ENCODE results near the gene SELENOM. TPM values are rescaled to one million over a fixed set of nuclear protein-coding genes. Genes with fewer than 3 reads are reported as not detected.

The SELENOM gene
- total and polyA plus RNA-seq, 2 of the 8 experiments (the other 6 are each of a cell fraction or from before 2014, with no cell fraction given): 22.7 to 40.0 TPM

- H2AFZ ChIP-seq (ENCODE audit: low read length): no peak overlapping the region
- H3K23me2 ChIP-seq (ENCODE audit: low read depth, low read length): no peaks in the 10 kb centered on the region; the same call in 1 of the 2 replicates
- no peak overlapping the region for H2BK20ac ChIP-seq (ENCODE audit: low read length)
- no peak overlapping the region for H2BK15ac ChIP-seq (ENCODE audit: low read length)
- FAIRE-seq: no peak
- H3K23ac ChIP-seq (ENCODE audit: insufficient read length): no peak overlapping the region
- no peak for DNase-seq (ENCODE audit: low read depth in 1 of 2, low spot score in 2 of 2)
- no peak overlapping the region for H4K91ac ChIP-seq (replicated peaks; ENCODE audit: insufficient read length, low read length)
- no peak overlapping the region for H4K5ac ChIP-seq (ENCODE audit: insufficient read length, low read depth, low read length)
- H3K4me2 ChIP-seq (ENCODE audit: insufficient read depth in 1 of 2, low read depth in 2 of 2, low read length in 2 of 2): no peak overlapping the region
- ChIA-PET CTCF (ENCODE audit: partially characterized antibody) (interaction anchor here (0.7 to 2.9 kb wide), 7 partner anchors 11 to 107 kb away, joined by 3 to 14 read pairs (median 4); partner anchors contain the start of gene SELENOM), POLR2A (ENCODE audit: partially characterized antibody) (no interaction called here)
- no peaks in the 10 kb centered on the region; a peak in 1 of 7 replicates for H3K27me3 ChIP-seq (replicated peaks in 1 of 4; ENCODE audit: control insufficient read depth in 3 of 4, extremely low read depth in 1 of 4, insufficient read depth in 3 of 4, low read length in 3 of 4)
- H4K20me1 ChIP-seq (replicated peaks in 1 of 2; ENCODE audit: control insufficient read depth in 1 of 2, insufficient read depth in 2 of 2, low read length in 2 of 2): no peaks in the 10 kb centered on the region
- 57% methylated on average over 1 of the region's 1 CpG; no CpG with 5 or more reads in 1 of the 2 experiments for WGBS, 2 experiments (ENCODE audit: extremely low coverage in 1 of 2, insufficient coverage in 1 of 2, insufficient read length in 1 of 2, insufficient replicate concordance in 2 of 2, low coverage in 1 of 2, low lambda C conversion rate in 2 of 2, missing lambda C conversion rate in 1 of 2)
- H2BK5ac ChIP-seq (ENCODE audit: low read depth, low read length): no peak overlapping the region
- no peak overlapping the region for H3K18ac ChIP-seq (ENCODE audit: extremely low read depth, low read length)
- no peak overlapping the region for H4K8ac ChIP-seq (ENCODE audit: extremely low read depth, insufficient read depth, low read length)
- H3K14ac ChIP-seq (ENCODE audit: insufficient read length): no peak overlapping the region
- H3K9me3 ChIP-seq (ENCODE audit: insufficient read depth in 2 of 2, low read depth in 1 of 2, low read length in 1 of 2): no peaks in the 10 kb centered on the region
- H3K4ac ChIP-seq (replicated peaks; ENCODE audit: insufficient read length, low read depth, low read length): no peak overlapping the region
- no peaks in the 10 kb centered on the region for H3K79me1 ChIP-seq (ENCODE audit: low read depth, low read length)
- no peak overlapping the region for H2AK5ac ChIP-seq (ENCODE audit: low read depth, low read length)
- H3K4me1 ChIP-seq (replicated peaks in 1 of 4; ENCODE audit: control insufficient read depth in 3 of 4, insufficient read depth in 4 of 4, low read length in 3 of 4): peaks cover 0 to 11% (median 5%) of the 10 kb centered on the region in 4 experiments; a peak in 6 of 7 replicates
- TF ChIP-seq BACH1 (IDR thresholded peaks at IDR 0.05; ENCODE audit: low read length): no peak
- TF ChIP-seq EZH2 (IDR thresholded peaks at IDR 0.05; ENCODE audit: low read depth, low read length, severe bottlenecking): no peak
- no peak for TF ChIP-seq SUZ12 (IDR thresholded peaks at IDR 0.05; ENCODE audit: low read length)
- no peak for TF ChIP-seq HDAC2 (IDR thresholded peaks at IDR 0.05; ENCODE audit: borderline replicate concordance in 1 of 2, low read depth in 2 of 2, low read length in 2 of 2)
- TF ChIP-seq ASH2L (IDR thresholded peaks at IDR 0.05; ENCODE audit: low read length): no peak
- TF ChIP-seq ATF3 (IDR thresholded peaks at IDR 0.05; ENCODE audit: insufficient read depth, low read depth, low read length): no peak
- peak in 1 of 2 experiments; percentile 26; a peak in 1 of 4 replicates for TF ChIP-seq RAD21 (IDR thresholded peaks at IDR 0.05 in 1 of 2, conservative IDR thresholded peaks at IDR 0.05 in 1 of 2; ENCODE audit: low read depth in 2 of 2, low read length in 2 of 2)
- no peak for TF ChIP-seq USF2 (IDR thresholded peaks at IDR 0.05; ENCODE audit: low read length)
- no peaks in the 10 kb centered on the region for H3K36me3 ChIP-seq (ENCODE audit: control insufficient read depth in 2 of 4, insufficient read depth in 4 of 4, low read length in 3 of 4)
- no peaks in the 10 kb centered on the region for H3K79me2 ChIP-seq (ENCODE audit: control insufficient read depth in 1 of 2, insufficient read depth in 2 of 2, low read length in 2 of 2)
- H3K27ac ChIP-seq (ENCODE audit: low read depth, low read length): no peak overlapping the region
- no peak overlapping the region for H2BK120ac ChIP-seq (replicated peaks; ENCODE audit: low read depth, low read length)
- H3K56ac ChIP-seq (replicated peaks; ENCODE audit: insufficient read length, low read depth, low read length): no peak overlapping the region
- H3K9ac ChIP-seq (replicated peaks in 1 of 4; ENCODE audit: extremely low read depth in 1 of 4, low read depth in 3 of 4, low read length in 3 of 4): no peak overlapping the region
- H2BK12ac ChIP-seq (ENCODE audit: low read depth, low read length): no peak overlapping the region
- H3K4me3 ChIP-seq (ENCODE audit: extremely low read depth in 1 of 4, insufficient read depth in 2 of 4, low read depth in 3 of 4, low read length in 4 of 4): no peak overlapping the region
Observed at GRCh38 chr22:31120642-31121041, 13.3 kb upstream of the SELENOM start.
